ENCODE results near the gene CCDC57.

DNA sequence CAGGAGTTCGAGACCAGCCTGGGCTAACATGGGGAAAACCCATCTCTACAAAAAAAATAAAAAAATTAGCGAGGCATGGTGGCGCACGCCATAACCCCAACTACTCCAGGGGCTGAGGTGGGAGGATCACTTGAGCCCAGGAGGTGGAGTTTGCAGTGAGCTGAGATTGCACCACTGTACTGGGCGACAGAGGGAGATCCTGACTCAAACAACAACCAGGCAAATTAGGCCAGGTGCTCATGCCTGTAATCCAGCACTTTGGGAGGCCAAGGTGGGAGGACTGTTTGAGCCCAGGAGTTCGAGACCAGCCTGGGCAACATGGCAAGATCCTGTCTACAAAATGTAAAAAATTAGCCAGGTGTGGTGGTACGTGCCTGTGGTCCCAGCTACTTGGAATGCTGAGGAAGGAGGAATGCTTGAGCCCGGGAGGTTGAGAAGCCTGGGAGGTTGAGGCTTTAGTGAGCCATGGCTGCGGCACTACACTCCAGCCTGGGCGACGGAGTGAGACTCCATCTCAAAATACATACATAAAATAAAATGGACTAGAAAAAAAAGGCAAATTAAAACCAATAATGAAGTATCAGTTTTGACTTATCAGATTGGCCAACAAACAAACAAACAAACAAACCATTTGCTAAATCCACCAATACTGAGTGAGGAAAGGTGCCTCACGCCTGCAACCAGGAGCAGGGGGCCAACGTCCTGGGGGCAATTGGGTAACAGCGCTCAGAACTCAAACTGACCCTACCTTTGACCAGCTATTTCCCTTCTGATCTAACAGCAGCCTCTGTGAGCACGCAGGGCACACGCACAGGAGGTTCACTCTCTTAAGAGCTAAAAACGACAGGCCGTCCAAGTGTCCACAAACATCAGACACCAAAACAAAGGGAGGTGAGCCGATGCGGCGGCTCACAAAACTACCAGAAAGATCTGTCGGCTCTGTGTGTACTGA lies 95.2 kb downstream of the CCDC57 start:
- TF ChIP-seq, protein P1, sequence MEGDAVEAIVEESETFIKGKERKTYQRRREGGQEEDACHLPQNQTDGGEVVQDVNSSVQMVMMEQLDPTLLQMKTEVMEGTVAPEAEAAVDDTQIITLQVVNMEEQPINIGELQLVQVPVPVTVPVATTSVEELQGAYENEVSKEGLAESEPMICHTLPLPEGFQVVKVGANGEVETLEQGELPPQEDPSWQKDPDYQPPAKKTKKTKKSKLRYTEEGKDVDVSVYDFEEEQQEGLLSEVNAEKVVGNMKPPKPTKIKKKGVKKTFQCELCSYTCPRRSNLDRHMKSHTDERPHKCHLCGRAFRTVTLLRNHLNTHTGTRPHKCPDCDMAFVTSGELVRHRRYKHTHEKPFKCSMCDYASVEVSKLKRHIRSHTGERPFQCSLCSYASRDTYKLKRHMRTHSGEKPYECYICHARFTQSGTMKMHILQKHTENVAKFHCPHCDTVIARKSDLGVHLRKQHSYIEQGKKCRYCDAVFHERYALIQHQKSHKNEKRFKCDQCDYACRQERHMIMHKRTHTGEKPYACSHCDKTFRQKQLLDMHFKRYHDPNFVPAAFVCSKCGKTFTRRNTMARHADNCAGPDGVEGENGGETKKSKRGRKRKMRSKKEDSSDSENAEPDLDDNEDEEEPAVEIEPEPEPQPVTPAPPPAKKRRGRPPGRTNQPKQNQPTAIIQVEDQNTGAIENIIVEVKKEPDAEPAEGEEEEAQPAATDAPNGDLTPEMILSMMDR (IDR thresholded peaks at IDR 0.05) = no peak
- TF ChIP-seq EZH2phosphoT487 (IDR thresholded peaks at IDR 0.05) (no peak), EZH2 (IDR thresholded peaks at IDR 0.05) (no peak)
